AG08395 (cell line): ENCODE measurements around the gene PPP4C.
A peak's percentile ranks its signal among the peaks of the same experiment; 100 is the strongest.

Experiments
- DNase-seq: peaks from one replicate; pipeline ENCODE4 v3.0.0; 2012; ENCODE audit warnings: mixed read lengths, low spot score

Gene PPP4C

DNA sequence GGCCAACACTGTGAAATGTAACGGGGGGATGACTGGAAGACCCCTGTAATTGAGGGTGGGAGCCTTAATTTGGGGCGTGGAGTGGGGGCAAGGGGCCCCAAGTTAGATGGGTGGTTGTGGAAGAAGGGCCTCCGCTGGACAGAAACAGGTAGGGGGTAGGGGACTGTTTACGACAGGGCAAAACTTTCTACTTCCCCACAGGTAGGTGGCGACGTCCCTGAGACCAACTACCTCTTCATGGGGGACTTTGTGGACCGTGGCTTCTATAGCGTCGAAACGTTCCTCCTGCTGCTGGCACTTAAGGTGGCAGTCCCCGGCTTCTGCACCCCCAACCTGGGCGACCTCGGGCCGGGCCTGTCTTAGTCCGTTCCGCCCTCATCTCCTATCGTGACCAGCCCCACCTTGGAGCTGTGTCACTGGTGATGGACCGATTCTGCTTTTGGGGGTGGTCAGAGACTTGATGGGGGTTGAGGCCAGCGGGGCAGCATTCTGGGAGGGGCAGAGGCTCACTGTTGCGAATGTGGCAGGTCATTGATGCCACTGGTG is 6.8 kb downstream of the PPP4C start:
- DNase-seq: no peak

DNA sequence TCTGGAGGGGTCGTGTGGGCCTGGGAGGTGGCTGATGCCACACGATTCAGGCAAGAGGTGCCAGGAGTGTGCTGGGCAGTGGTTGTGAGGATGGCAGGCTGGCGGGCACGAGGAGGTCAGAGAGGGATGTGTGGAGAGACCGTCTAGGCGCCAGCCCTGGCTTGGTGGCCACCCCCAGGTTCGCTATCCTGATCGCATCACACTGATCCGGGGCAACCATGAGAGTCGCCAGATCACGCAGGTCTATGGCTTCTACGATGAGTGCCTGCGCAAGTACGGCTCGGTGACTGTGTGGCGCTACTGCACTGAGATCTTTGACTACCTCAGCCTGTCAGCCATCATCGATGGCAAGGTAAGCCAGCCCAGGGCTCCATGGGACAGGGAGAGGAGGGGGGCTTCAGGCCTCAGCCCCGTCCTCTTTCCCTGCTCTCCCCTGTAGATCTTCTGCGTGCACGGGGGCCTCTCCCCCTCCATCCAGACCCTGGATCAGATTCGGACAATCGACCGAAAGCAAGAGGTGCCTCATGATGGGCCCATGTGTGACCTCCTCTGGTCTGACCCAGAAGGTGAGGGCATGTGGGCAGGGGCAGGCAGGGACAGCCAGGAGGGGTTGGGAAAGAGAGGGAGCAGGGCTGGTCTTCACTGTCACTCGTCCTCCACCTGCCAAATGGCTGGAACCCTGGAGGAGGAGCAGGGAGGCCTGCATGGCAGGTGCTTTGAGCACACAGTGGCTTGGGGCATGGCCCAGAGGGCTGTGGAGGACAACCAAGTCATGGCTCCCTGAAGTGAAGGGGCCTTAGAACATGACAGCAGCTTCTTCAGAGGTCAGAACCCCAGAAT is 7.6 kb downstream of the PPP4C start:
- DNase-seq: no peak

DNA sequence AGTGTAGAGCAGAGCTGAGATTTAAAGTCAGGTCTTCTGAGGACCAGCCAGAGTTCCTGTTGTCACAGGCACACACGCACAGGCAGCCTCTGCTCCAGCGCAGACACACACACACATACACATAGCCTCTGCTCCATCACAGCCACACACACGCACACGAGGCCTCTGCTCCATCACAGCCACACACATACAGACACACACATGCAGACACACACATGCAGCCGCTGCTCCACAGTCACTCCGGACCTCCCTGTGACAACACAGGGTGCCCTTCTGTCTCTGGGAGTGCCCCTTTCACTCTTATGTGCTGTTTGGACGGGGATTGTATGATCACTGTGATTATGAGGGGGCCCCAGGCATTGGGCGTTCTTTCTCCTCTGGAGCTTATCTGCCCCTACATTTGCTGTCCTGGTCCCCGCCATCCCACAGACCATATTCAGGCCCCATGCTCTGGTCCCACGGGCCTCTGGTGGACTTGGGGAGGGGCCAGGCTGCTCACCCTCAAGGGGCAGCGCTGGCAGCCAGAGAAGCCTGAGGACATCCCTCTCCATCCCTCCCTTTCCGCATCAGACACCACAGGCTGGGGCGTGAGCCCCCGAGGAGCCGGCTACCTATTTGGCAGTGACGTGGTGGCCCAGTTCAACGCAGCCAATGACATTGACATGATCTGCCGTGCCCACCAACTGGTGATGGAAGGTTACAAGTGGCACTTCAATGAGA is 8.5 kb downstream of the PPP4C start:
- DNase-seq: no peak

DNA sequence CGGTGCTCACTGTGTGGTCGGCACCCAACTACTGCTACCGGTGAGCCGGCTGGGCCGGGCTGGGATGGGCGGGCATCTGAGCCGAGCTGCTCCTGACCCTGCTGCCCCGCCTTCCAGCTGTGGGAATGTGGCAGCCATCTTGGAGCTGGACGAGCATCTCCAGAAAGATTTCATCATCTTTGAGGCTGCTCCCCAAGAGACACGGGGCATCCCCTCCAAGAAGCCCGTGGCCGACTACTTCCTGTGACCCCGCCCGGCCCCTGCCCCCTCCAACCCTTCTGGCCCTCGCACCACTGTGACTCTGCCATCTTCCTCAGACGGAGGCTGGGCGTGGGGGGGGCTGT is 9.0 kb downstream of the PPP4C start:
- no peak for DNase-seq

DNA sequence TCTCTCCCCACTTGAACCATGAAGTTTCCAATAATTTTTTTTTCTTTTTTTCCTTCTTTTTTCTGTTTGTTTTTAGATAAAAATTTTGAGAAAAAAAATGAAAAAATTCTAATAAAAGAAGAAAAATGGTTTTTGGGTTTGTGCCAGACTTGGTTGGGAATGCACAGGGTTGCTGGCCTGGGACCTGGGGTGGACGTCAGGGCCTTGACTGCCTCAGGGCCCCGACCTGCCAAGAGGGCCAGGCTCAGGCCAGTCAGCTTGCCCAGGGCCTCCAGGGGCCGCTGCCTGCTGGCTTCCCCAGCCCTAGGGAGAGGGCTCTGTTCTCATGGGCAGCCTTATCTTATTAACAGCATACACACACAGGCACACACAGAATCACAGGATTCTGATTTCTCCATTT is 9.5 kb downstream of the PPP4C start:
- no peak for DNase-seq

DNA sequence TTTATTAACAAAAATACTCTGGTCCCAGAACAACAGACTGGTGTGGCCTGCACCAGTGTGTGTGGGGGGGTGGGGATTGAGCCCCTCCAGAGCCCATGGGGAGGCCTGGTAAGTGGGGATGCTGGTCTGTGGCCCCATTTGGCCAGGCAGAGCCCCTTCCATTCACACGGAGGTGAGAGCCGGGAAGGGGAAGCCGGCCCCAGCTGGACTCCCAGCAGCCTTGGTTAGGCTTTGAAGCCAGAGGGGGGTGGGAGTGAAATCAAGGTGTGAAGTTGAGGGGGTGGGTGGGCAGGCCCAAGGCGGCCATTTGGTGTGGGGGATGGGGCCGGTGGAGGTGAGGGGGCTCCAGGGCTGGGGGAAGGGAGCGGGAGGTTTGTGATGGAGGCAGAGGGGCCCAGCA is 10.0 kb downstream of the PPP4C start:
- DNase-seq: no peak

DNA sequence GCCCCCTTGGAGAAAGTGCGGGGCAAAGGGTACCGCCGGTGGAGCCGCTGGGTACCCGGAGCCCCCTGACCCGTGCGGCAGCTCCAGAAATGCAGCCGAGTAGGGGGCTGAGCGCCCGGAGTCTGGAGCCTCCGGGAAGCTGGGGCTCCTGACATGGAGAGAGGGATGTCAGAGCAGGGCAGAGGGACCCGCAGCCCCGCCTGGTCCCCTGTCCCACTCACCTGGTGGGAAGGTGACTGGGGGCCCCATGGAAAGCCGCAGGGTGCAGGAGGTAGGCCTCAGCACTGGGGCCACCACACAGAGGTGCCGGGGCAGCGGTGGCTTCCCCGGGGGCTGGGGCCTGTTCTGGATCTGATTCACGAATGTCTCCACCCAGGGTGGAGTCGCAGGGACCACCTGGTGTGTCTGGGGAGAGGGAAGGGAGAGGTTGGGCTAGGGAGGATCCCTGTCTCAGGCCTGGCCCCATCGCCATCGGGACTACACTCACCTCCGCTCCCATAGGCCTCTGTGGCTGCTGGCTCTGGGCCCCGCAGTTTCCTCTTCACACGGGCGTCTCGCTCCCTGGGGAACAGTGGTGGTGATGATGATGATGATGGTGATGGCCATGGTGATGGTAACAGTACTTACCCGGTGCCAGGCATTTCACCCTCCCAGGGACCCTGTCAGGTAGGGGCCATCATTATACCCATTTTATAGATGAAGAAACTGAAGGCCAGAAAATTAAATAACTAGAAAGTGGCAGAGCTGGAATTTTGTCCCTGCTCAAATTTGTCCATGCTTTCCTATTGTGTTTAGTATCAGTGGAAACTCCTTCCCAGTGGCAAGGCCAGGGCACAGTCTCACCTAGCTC is 10.7 kb downstream of the PPP4C start:
- no peak for DNase-seq

DNA sequence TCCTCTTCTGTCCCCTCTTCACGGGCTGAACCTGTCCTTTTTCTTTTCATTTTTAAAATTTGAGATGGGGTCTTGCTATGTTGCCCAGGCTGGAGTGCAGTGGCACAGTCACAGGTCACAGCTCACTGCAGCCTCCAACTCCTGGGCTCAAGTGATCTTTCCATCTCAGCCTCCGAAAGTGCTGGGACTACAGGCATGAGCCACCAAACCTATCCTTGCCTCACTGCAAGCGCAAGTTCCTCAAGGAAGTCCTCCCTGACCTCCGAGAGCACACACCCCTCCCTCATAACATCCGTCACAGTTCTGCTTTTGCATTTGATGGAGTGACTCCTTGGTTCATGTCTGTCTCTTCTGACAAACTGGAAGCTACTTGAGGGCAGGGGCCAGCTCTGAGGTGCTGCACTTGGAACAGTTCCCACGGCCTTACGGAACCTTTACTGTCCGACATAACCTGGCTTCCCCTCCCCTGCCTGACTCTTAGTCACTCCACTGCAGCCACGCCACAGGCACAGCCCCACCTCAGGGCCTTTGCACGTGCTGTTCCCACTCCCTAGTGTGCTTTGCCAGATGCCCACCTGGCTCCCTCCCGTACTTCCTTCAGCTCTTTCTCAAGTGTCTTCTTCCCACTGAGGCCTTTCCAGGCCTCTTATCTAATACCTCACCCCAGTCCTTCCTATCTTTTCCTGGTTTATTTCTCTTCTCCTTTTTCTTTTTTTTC is 11.5 kb downstream of the PPP4C start:
- no peak for DNase-seq

DNA sequence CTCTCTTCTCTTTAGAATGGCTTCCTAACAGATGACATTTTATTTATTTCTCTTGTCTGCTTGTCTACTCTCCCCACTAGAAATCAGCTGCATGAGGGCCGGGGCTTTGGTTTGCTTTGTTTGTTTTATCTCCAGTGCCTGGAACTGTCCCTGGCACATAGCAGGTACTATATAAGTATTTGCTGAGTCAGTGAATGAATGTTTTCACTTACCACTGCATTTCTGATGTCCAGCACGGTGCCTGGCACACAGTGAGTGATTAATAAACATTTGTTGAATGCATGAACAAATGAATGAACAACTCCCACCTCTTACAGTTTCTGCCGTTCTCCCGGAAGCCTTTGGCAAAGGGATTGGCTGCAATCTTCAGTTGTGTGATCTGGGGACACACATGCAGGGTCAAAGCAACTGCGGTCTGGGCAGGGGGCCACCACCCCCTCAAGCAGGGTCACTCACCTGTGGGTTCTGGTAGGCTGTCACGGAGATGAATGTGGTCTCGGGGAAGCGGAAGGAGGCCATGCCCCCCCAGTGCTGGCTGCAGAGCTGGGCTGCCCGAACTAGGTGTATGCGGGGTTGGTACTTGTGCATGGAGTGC is 12.5 kb downstream of the PPP4C start:
- no peak for DNase-seq

DNA sequence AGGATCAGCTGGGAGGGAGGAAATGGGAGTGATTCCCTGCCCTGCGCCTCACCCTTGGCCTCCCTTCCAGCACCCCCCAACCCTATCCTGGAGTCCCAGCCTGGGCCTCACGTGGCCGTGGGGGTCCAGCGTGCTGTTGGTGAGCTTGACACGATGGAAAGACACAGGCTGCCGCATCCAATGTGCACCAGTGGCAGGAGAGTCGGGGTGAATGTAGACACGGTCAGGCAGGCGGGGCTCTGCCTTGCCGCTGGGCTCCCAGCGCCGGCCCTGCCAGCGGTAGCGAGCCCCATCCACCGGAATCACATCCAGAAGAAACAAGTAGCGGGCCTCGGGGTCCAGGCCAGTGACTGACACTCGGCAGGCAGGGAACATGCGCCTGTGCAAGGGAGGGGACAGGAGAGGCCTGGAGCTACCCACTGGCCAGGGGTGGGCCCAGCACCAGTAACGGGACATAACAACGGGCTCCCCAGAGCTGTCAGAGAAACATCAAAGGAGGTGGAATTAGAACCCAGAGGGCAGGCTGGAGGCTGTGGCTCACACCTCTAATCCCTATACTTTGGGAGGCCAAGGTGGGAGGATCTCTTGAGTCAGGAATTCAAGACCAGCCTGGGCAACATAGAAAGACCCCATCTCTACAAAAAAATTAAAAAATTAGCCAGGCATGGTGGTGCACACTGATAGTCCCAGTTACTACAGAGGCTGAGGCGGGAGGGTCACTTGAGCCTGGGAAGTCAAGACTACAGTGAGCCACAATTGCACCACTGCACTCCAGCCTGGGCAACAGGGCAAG is 13.2 kb downstream of the PPP4C start:
- DNase-seq: no peak

DNA sequence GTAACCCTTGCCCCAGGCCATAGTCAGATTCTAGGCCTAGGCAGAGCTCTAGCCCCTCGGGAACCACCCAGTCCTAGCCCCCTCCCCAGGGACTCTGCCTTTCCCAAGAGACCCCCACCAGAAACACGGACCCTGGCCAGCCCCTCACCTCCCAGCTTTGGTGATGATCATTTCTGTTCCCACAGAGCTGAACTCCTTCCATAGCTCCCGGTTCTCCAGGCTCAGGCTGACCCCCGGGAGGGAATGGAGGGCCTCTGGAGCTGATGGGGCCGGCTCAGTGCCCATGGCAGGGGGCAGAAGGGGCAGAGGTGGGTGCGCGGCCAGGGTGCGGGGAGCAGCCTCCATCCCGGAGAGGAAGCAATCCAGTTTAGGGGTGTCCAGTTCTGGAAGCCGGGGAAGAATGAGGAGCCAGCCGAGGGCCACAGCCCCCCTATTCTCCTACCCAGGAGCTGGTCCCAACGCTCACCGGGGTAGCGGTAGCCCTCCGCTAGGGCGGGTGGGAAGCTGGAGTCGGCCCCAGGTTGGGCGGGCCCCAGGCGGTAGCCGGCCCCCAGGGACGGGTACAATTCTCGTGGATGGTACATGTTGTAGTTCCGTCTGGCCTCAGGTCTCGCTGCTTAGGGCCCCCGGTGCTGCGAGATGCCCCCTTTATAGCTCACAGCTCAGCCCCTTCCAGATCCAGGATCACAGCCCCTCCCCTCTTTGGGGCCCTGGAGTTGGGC is 15.0 kb downstream of the PPP4C start:
- no peak for DNase-seq

DNA sequence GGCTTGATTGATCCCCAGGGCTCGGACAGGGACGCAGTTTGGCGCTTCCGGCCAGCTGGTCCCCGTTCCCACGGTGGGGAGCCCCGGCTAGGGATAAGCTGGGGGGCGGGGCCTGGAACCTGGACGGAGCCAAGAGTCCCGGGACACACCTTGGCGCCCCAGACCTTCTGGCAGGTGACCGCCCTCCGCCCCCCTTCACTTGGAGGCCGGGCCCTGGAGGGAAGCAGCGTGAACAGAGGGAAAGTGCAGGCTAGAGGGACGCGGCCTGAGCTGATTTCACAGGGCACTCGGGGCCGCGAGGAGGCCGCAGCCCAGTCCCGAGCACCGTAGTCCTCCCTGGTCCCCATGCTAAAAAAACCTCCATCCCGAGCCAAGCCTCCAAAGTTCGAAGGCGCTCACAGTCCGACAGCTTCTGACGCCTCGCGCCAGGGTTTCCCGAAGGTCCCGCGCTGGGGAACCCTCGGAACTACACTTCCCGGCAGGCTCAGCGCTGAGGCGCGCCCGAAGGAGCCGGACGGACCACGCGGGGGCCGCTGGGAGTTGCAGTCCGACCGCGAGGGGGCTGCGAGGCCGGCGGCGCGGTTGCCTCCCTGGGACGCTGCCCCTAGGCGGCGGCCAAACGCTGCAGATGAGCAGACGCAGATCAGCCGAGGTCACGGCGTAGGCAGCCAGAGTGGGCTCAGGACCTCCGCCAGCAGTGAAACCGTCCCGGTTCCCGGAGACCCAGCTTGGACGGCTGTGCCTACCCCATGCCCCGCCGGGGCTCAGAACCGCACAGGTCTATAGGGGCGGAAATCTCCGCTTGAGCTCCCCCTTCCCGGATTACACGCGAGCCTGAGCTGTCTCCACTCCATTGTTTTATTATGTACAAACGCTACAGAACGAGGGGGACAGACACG is 15.9 kb downstream of the PPP4C start, which contains the start of gene TBX6:
Gene TBX6, minus strand, starts transcription at position 451 of the 899 bp plus-strand sequence. CDS start 731 bp downstream, outside the sequence.
- DNase-seq: peak; percentile 92

DNA sequence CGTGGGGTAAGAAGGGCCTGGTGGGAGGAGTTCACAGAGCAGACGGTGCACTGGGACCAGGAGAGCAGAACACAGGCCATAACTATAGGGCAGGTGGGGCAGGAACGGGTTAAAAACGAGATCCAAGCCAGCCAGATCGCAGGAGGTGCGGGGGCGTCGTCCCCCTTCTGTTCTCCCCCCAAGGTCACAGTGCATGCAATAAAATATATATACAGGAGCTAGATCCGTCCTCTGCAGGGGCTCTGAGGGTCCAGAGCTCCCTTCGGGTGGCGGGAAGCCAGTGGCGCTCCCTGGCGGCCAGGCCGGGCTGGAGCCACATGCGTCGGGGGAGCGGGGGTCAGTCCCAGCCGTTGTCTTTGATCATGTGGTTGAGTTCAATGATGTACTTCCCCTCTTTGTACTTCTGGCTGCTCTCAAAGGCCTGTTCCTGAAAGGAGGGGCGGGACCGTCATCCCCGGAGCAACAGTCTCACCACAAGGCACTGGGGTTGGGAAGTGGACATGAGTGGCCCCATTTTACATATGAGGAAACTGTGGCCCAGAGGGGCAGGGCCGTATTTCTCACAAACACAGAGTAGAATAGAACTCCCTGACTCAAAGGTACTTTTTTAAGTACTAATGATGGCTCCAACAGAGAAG is 16.7 kb downstream of the PPP4C start:
- DNase-seq: peak; percentile 60

DNA sequence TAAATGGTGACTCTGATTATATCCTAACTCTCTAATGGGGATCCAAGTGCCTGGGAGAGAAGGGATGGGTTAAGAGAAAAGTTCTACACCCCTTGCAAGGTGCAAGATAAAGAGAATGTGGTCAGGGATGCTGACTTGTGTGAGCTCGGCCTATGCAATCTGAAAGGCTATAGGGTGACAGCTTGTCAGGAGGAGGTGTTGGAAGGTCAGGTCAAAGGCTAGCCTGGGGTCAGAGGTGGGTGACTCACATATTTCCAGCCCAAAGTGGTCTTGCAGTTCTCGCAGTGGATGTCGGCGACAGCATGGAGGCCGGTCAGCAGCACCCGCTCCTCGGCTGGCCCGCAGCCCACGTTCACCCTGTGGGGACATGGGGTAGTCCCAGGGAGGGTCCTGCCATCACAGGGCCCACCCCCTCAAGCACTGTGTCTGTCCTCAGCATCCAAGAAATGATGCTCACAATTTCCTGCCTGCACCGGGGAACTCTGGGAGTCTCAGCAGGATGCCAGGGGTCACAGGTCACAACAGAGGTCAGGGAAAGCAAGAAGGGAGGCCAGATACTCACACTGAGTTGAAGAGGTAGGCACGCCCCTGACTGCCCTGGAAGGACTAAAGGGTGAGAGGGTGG is 18.9 kb downstream of the PPP4C start:
- no peak for DNase-seq

DNA sequence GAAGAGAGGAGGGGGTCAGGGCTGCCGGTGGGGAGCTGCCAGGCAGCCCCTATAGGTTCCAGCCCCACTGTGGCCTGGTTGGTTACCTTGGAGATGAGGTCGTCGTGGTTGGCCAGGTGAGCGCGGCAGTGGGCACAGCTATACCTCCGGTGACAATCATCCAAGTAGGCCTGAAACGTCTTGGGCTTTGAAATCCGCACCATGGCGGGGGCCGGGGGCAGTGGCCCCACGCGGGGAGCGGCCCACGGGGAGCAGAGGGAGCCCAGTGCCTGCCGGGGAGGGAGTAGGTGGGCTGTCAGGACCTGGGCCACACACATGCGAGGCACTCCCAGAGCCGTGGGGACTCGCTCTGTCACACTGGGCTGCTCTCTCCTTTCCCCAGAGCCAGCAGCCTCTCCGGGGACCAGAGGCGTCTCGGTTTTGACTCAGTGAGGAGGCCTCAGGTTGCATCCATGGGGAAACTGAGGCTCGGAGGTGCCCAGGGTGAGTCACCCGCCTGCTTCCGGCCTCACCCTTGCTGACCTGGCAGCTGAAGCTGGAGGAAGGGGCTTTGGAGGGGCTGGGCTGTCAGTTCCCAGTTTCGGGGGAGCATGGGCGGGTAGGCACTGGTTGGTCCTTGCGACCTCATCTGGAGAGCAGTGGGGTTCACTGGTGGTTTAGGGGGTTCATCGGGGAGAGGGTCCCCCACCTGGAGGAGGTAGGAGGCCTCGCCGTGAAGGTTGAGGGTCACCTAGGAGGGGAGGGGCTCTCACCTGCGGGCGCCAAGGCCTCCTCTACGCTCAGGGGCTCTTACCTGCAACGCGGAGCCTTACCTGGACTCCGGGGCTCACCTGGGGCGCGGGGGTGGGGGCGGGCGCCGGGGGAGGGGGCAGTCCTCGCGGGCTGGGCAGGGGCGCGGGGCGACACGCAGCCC is 19.6 kb downstream of the PPP4C start:
- no peak for DNase-seq

DNA sequence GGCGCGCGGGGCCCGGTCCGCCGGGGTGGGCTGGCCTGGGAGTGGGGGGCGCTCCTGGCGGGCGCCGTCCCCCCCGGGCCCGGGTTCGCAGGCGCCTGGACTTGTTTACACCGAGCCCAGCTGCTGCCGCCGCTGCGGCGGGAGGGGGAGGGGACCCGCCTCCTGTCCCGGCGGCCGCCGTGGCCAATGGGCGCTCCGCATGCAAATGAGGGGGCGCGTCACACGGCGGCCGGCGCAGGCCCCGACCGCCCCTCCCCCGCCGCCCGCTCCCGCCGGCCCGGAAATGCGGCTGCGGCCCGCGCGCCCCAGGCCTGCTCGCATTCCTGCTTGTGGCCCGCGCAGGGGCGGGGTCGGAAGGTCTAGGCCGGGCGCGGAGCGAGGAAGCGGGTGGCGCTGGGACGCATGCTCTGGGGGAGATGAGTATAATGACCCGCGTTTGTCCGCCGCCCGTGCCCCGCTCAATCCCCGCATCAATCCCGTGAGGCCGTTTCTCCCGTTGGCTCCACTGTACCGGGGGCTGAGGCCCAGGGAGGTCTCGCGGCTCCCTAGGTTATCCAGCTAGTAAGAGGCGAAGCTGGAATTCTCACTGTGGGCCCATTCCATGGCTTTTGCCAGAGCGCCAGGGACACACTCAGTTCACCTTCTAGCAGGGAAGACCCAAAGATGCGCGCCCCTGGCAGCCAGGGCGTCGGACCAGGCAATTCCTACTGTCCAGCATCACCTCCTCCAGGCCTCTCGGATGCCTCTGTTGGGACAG is 20.5 kb downstream of the PPP4C start, which contains the start of gene YPEL3:
Gene YPEL3, minus strand, starts transcription at position 109 of the 757 bp plus-strand sequence. CDS start 731 bp downstream, outside the sequence.
- peak; percentile 98 for DNase-seq
